Measurements from ENCODE around the gene CD82.

DNA sequence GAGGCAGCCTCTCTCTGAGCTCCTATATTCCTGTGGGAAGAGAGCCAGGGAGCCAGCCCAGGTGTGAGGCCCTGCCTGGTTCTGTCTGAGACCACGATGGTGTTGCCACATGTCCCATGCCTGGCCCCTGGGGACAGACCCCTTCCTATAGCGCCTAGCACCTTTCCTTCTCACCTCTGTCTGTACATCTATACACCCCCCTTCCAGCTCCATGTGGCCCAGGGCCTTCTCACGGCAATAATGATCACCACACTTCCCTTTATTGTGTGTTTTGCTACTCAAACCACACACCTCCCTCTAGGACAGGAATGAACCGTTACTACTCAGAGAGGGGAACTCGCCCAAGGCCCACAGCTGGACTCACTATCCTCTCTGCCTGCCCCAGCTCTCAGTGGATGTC, 12.8 kb downstream of the CD82 start:
- TF ChIP-seq, protein P1, sequence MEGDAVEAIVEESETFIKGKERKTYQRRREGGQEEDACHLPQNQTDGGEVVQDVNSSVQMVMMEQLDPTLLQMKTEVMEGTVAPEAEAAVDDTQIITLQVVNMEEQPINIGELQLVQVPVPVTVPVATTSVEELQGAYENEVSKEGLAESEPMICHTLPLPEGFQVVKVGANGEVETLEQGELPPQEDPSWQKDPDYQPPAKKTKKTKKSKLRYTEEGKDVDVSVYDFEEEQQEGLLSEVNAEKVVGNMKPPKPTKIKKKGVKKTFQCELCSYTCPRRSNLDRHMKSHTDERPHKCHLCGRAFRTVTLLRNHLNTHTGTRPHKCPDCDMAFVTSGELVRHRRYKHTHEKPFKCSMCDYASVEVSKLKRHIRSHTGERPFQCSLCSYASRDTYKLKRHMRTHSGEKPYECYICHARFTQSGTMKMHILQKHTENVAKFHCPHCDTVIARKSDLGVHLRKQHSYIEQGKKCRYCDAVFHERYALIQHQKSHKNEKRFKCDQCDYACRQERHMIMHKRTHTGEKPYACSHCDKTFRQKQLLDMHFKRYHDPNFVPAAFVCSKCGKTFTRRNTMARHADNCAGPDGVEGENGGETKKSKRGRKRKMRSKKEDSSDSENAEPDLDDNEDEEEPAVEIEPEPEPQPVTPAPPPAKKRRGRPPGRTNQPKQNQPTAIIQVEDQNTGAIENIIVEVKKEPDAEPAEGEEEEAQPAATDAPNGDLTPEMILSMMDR (conservative IDR thresholded peaks at IDR 0.05; ENCODE audit: low read length), result no peak
- no peak for TF ChIP-seq EZH2phosphoT487 (IDR thresholded peaks at IDR 0.05; ENCODE audit: borderline replicate concordance, low read depth, low read length)
